Calu3 (cell line): ENCODE measurements around the gene FAM171A2. TPM values are rescaled to one million over a fixed set of nuclear protein-coding genes. Genes with fewer than 3 reads are reported as not detected.

Experiments
- BruUV-seq: library from RNA; stranded (reverse); fragments of 400-500 nt; replicated peaks from 2 replicates; lab custom pipeline; 2021; lab: Mats Ljungman, UMichigan
- CTCF ChIA-PET: fragments of 300-600 bp; sonication (Branson Sonifier 250); formaldehyde crosslinking; loops from one replicate; lab custom pipeline; 2022; ENCODE audit warnings: antibody characterized with exemption; lab: Charles Lee
- DNase-seq: peaks from one replicate; pipeline ENCODE4 v3.0.0; 2022
- H3K27ac Mint-ChIP-seq: one replicate; pipeline ENCODE4 v1.8.0; 2022; ENCODE audit warnings: mixed read lengths; ENCODE audit not compliant: unreplicated experiment
- H3K27me3 Mint-ChIP-seq: one replicate; pipeline ENCODE4 v1.8.0; 2022; ENCODE audit warnings: mixed read lengths; ENCODE audit not compliant: unreplicated experiment
- H3K36me3 Mint-ChIP-seq: one replicate; pipeline ENCODE4 v1.8.0; 2022; ENCODE audit warnings: mild to moderate bottlenecking, moderate library complexity, mixed read lengths; ENCODE audit not compliant: insufficient read depth, unreplicated experiment
- H3K4me1 Mint-ChIP-seq: one replicate; pipeline ENCODE4 v1.8.0; 2022; ENCODE audit warnings: mild to moderate bottlenecking, low read depth, mixed read lengths; ENCODE audit not compliant: unreplicated experiment
- H3K4me3 Mint-ChIP-seq: one replicate; pipeline ENCODE4 v1.8.0; 2022; ENCODE audit warnings: mild to moderate bottlenecking, low read depth, moderate library complexity, mixed read lengths; ENCODE audit not compliant: unreplicated experiment
- H3K9me3 Mint-ChIP-seq: one replicate; pipeline ENCODE4 v1.8.0; 2022; ENCODE audit warnings: low read depth, mixed read lengths; ENCODE audit not compliant: unreplicated experiment
- CTCF ChIP-seq: fragments of 200-600 bp; IDR thresholded peaks from one replicate; pipeline ENCODE4 v1.8.0; 2022; ENCODE audit warnings: antibody characterized with exemption; ENCODE audit not compliant: unreplicated experiment
- intact Hi-C: fragments of 100-400 bp; cut with micrococcal nuclease; formaldehyde crosslinking; loops from one replicate; pipeline ENCODE4 v1.10.0; 2022; ENCODE audit not compliant: unreplicated experiment
- total RNA-seq: library from RNA; stranded (reverse); gene quantifications from 2 replicates; pipeline ENCODE4 v1.2.3, GENCODE V29; 2022

The FAM171A2 gene
- total RNA-seq, 1 experiment from 2014 or later: 2.0 TPM

- BruUV-seq: no TSS peak
- Mint-ChIP-seq H3K4me3 (no peak overlapping the region), H3K9me3 (no peaks in the 10 kb centered on the region), H3K27me3 (no peaks in the 10 kb centered on the region), H3K36me3 (peaks cover 41% of the 10 kb centered on the region), H3K4me1 (no peaks in the 10 kb centered on the region), H3K27ac (peak overlapping the region; percentile 30)
- peak; percentile 26 for DNase-seq
- CTCF ChIA-PET: interaction anchor here (1.3 to 1.4 kb wide), 2 partner anchors 123 kb away, joined by 3 to 4 read pairs; no protein-coding TSS in a partner anchor
- intact Hi-C loops: loop anchor here (2.0 kb wide), 1 partner anchor 122 kb away; no protein-coding TSS in a partner anchor
- TF ChIP-seq CTCF: no peak
These were observed 36.7 kb upstream of the FAM171A2 start for GRCh38 chr17:44400226-44400847.

GRCh38 chr17:44398692-44399691 lies 35.3 kb upstream of the FAM171A2 start:
- CTCF ChIA-PET: interaction anchor here (0.6 to 1.3 kb wide), 4 partner anchors 46 to 124 kb away, joined by 3 to 5 read pairs (median 4); no protein-coding TSS in a partner anchor
- intact Hi-C loops: no loop called here
- Mint-ChIP-seq H3K4me3 (no peak overlapping the region), H3K36me3 (peaks cover 38% of the 10 kb centered on the region), H3K27ac (no peak overlapping the region), H3K27me3 (no peaks in the 10 kb centered on the region), H3K4me1 (no peaks in the 10 kb centered on the region), H3K9me3 (no peaks in the 10 kb centered on the region)
- no peak for DNase-seq
- no TSS peak for BruUV-seq
- TF ChIP-seq CTCF: no peak

- intact Hi-C loops: no loop called here
- no peak for DNase-seq
- no peaks in the 10 kb centered on the region for H3K9me3 Mint-ChIP-seq
- no peaks in the 10 kb centered on the region for H3K27me3 Mint-ChIP-seq
- peak overlapping the region; percentile 16 for H3K27ac Mint-ChIP-seq
- BruUV-seq: no TSS peak
- no peak overlapping the region for H3K4me3 Mint-ChIP-seq
- H3K36me3 Mint-ChIP-seq: peaks cover 40% of the 10 kb centered on the region
- CTCF ChIA-PET: interaction anchor here (0.7 to 0.8 kb wide), 2 partner anchors 48 to 126 kb away, joined by 3 to 4 read pairs; no protein-coding TSS in a partner anchor
- H3K4me1 Mint-ChIP-seq: no peaks in the 10 kb centered on the region
- no peak for TF ChIP-seq CTCF
These were observed 34.1 kb upstream of the FAM171A2 start for GRCh38 chr17:44397479-44398440.
